ENCODE results near the gene ABCF2.

DNA sequence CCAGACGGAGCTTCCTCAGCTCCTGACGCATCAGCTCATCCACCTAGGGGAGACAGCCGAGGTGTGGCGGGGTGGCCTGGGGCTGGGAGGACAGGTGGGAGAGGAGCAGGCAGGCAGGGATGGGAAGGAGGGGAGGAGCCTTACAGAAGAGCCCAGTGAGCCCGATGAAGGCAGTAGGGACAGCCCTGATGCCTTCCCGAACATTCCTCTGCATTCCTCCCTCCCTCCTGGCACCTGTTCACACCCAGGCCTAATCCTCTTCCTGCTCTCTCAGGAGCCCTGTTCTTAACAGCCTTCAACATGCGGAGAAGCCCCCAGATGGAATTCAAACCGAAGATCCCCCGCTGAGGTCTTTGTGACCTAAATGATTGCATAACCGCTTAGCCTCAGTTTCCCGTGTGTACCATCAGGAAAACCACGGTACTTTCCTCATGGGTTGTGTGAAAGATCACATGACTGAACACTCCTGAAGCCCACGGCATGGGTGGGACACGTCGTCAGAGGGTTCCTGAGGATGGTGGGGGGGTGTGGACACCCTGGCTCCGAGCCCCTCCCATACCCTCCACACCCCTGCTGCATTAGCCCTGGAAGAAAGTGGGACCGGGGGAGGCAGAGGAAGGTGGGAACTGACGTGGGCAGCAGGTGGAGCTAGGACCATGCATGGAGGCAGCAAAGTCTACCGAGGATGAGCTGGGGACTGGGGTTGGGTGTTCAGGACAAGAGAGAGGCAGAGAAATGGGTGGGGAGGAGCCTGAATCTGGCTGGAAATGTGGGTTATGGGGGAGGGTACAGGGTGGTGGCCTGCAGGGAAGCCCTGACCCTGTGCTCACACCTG lies 31.2 kb downstream of the ABCF2 start:
- TF ChIP-seq, protein P1, sequence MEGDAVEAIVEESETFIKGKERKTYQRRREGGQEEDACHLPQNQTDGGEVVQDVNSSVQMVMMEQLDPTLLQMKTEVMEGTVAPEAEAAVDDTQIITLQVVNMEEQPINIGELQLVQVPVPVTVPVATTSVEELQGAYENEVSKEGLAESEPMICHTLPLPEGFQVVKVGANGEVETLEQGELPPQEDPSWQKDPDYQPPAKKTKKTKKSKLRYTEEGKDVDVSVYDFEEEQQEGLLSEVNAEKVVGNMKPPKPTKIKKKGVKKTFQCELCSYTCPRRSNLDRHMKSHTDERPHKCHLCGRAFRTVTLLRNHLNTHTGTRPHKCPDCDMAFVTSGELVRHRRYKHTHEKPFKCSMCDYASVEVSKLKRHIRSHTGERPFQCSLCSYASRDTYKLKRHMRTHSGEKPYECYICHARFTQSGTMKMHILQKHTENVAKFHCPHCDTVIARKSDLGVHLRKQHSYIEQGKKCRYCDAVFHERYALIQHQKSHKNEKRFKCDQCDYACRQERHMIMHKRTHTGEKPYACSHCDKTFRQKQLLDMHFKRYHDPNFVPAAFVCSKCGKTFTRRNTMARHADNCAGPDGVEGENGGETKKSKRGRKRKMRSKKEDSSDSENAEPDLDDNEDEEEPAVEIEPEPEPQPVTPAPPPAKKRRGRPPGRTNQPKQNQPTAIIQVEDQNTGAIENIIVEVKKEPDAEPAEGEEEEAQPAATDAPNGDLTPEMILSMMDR (IDR thresholded peaks at IDR 0.05): no peak
- TF ChIP-seq POLR2A (IDR thresholded peaks at IDR 0.05): no peak
